Measurements from ENCODE around the gene PHYKPL. TPM values are rescaled to one million over a fixed set of nuclear protein-coding genes. Genes with fewer than 3 reads are reported as not detected.

Gene PHYKPL
- total RNA-seq, 1 experiment from 2014 or later, result 78.2 TPM

- no peaks in the 10 kb centered on the region for H3K4me1 ChIP-seq
- no TSS peak for BruUV-seq (replicated peaks)
- no peaks in the 10 kb centered on the region for H3K36me3 ChIP-seq (ENCODE audit: control insufficient read depth, insufficient read depth, low read length)
- Mint-ChIP-seq H3K27me3 (ENCODE audit: insufficient read depth, unreplicated experiment) (no peaks in the 10 kb centered on the region), H3K4me3 (ENCODE audit: unreplicated experiment) (no peak overlapping the region), H3K4me1 (ENCODE audit: low read depth, unreplicated experiment) (no peaks in the 10 kb centered on the region), H3K27ac (ENCODE audit: unreplicated experiment) (no peak overlapping the region), H3K9me3 (ENCODE audit: unreplicated experiment) (no peaks in the 10 kb centered on the region), H3K36me3 (ENCODE audit: insufficient read depth, unreplicated experiment) (no peaks in the 10 kb centered on the region)
- TF ChIP-seq CTCF (IDR thresholded peaks at IDR 0.05; ENCODE audit: insufficient read depth in 1 of 2, low read depth in 1 of 2, low read length in 1 of 2, severe bottlenecking in 1 of 2, unreplicated experiment in 1 of 2), result no peak
- no peaks in the 10 kb centered on the region; the same call in 1 of the 2 replicates for H3K27me3 ChIP-seq (replicated peaks; ENCODE audit: control insufficient read depth, insufficient read depth, low read length)
- DNase-seq, result no peak
- H3K4me3 ChIP-seq (ENCODE audit: low read depth, low read length), result no peak overlapping the region
- CTCF ChIA-PET, result no interaction called here
- POLR2A ChIA-PET, result no interaction called here
- intact Hi-C loops (cut with micrococcal nuclease; ENCODE audit: unreplicated experiment), result no loop called here
- no peaks in the 10 kb centered on the region for H3K9me3 ChIP-seq
These were observed 16.8 kb upstream of the PHYKPL start for GRCh38 chr5:178249191-178249989.

GRCh38 chr5:178248750-178249149, 16.1 kb upstream of the PHYKPL start:
- POLR2A ChIA-PET, result no interaction called here

More at GRCh38 chr5:178248750-178249149, 16.1 kb upstream of the PHYKPL start:
- Histone ChIP-seq H3K36me3 (ENCODE audit: control insufficient read depth, insufficient read depth, low read length) (no peaks in the 10 kb centered on the region), H3K4me3 (ENCODE audit: low read depth, low read length) (no peak overlapping the region), H3K9me3 (no peaks in the 10 kb centered on the region), H3K4me1 (no peaks in the 10 kb centered on the region), H3K27me3 (replicated peaks; ENCODE audit: control insufficient read depth, insufficient read depth, low read length) (no peaks in the 10 kb centered on the region; the same call in 1 of the 2 replicates)
- TF ChIP-seq CTCF (IDR thresholded peaks at IDR 0.05; ENCODE audit: insufficient read depth in 1 of 2, low read depth in 1 of 2, low read length in 1 of 2, severe bottlenecking in 1 of 2, unreplicated experiment in 1 of 2), result no peak
- BruUV-seq (replicated peaks), result no TSS peak
- CTCF ChIA-PET, result interaction anchor here (0.7 kb wide), 1 partner anchor 297 kb away, joined by 3 read pairs; no protein-coding TSS in a partner anchor
- Mint-ChIP-seq H3K9me3 (ENCODE audit: unreplicated experiment) (no peaks in the 10 kb centered on the region), H3K4me1 (ENCODE audit: low read depth, unreplicated experiment) (no peaks in the 10 kb centered on the region), H3K36me3 (ENCODE audit: insufficient read depth, unreplicated experiment) (no peaks in the 10 kb centered on the region), H3K4me3 (ENCODE audit: unreplicated experiment) (no peak overlapping the region), H3K27ac (ENCODE audit: unreplicated experiment) (no peak overlapping the region), H3K27me3 (ENCODE audit: insufficient read depth, unreplicated experiment) (no peaks in the 10 kb centered on the region)
- no peak for DNase-seq
- intact Hi-C loops (cut with micrococcal nuclease; ENCODE audit: unreplicated experiment), result no loop called here
